Measurements from ENCODE around the gene FHIT.
A peak's percentile ranks its signal among the peaks of the same experiment; 100 is the strongest.

The FHIT gene

DNA sequence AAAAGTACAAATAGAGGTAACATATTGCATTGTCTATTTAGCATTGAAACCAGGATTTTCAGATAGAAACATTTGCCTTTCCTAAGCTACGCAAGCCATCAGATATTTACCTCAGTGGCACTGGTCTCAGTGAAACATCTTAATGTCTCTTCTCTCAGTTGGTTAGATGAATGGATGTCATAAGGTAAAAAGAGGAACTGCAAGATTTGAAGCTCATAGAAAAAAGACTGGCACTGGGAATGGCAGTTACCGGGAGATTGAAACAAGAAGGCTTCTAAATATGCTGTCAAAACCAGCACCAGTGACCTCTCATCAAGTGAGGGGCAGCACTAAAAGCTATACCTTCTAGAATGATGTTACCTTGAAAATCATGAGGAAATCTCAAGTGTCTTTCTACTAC is 486.4 kb downstream of the FHIT start:
- no peak for DNase-seq (ENCODE audit: low read depth, low spot score)

DNA sequence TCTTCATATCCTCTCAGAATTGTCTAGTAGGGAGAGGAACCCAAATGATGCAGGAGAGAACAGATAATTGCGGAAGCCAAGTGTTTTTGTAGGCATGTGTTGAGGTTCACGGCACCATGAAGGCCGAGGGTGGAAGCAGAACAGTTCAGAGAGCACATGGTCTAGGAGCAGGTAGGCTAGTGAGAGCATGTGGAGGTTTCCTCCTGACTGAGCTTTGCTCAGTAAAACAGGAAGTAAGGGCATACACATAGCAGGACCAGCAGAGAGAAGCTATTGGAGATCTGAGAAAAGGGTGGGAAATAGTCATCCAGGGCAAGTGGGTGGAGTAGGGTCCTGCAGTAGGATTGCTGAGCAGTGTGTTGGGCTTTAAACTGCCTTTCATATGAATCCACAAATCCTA is 491.1 kb downstream of the FHIT start:
- DNase-seq (ENCODE audit: low read depth, low spot score), result no peak

DNA sequence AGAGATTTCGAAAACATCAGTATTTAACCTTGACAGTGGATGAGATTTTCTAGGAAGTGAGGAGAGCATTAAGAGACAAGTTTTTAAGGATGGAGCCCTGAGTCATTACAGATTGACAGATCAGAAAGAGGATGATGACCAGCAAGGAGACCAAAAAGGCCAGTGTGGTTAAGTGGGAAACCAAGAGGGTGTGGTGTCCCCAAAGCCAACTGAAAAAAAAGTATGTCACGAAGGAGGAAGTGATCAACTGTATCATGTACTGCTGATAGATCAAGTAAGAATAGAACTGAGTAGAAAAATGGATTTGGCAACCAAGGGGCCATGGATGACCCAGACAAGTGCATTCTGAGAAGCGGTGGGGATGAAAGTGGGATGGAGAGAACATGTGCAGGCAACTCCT is 491.8 kb downstream of the FHIT start:
- no peak for DNase-seq (ENCODE audit: low read depth, low spot score)

DNA sequence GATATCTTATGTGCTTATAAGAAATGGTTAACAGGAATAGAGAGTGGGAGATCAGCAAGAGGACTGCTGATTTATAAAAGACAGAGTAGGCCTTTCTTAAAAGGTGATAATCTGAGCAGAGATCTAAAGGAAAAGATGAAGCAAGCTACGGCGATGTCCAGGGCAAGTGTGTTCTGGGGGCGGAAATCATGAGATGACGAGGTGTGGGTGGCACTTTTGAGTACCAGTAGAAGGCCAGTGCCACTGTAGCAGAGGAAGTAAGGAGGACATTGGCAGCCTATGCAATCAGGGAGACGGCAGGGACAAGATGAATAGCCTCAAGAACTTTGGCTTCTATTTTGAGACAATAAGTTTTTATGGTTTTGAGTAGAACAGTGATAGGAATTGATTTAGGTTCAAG is 492.4 kb downstream of the FHIT start:
- DNase-seq (ENCODE audit: low read depth, low spot score), result no peak

DNA sequence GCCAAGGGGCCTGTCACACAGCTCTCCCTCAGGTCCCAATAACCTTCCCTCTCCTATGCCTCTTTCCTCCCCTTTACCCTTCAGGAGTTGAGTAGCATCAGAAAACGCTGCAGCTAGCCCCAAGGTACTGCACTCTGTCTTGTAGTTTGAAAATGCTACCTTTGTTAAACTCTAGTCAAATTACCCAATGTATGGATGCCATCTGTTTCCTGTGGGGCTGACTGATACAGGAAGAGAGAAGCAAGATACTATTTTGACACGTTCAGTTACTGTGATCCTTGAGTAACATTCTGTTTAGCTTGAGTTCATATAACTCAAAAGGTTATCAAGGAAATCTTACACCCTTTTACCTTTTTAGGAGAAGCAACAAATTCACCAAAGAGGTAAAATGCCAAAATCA is 493.1 kb downstream of the FHIT start:
- DNase-seq (ENCODE audit: low read depth, low spot score), result no peak

DNA sequence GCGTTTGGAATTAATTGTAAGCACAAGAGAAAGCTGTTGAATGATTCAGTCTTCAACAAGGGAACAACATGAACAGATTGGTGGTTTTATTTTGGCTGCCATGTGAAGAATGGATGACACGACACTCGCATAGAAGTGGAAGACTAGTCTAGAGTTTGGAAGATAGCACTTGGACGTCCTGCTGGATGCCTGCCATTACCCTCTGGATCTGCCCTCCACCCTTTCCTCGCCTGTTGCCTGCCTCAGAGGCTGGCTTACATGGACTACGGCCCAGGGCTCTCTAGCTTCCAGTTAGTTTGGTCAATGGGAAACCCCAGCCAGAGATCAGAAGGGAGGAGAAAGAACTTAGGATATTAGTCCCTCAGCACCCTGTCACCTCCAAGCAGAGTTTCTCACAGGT is 493.5 kb downstream of the FHIT start:
- DNase-seq (ENCODE audit: low read depth, low spot score), result no peak

DNA sequence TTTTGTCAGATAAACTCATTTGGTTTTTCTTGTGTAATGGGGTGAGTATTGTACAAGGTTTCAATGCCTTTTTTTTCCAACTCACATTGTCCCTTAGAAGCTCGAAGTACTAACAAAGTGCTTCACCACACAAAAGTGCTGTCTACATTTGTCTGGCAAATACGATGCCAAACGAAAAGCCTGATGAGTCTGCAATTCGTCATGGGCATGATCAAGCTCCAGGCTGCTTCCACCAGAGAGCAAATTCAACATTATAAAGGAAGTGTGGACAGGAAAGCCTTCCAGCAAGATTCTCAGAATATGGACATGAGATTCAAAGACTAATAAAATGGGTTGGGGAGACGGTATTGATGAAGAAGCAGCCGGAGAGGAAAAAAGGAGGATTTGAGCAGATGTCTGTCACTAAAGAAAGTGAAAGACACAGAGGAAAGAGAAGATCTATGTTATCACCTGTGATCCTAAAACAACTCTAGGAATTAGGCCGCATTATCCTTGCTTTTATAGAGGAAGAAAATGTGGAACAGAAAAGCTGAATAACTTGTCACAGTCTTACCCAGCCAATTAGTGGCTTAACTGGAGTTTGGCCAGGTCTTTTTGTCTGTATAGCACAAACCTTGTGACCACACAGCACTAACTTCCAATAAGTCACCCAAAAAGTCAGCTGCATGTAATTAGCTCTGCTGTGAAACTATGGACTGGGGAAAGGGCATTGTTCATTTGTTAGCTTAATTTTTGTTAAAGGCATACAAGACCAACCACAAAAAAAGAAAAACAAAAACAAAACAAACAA is 494.8 kb downstream of the FHIT start:
- DNase-seq (ENCODE audit: low read depth, low spot score), result no peak

DNA sequence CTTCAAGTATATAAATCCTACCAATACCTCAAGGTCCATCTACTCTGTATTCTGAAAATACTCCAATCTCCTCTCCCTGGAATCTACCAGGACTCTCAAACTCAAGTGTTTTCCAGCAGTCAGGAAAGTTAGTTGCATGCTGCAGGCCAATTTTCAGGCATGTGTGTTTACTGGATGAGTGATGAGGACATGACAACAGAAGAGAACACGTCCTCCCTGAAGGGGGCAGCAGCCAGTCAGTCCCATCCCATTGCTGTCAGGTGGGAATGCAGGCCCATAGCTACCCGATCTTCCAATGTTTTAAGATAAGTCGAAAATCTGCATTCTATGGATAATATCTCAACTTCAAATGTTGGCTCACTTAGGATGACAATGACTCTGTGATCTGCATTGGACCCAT is 496.2 kb downstream of the FHIT start:
- no peak for DNase-seq (ENCODE audit: low read depth, low spot score)

DNA sequence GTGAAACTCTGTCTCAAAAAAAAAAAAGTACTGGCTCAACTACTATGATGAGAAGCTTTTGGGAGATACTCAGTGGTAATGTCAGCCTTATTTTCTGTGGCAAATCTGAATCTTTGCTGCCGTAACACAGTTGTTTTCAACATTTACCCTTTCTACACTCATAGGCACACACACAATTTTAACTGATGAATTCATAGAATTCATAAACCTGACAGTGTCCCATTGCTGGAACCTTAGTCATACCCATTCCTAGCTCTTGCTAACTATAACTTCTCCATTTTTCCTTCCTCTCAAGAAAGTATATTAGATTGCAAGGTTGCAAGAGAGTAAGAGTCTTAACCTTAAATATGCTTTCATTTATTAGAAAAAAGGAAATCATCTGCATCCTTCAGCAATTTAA is 496.6 kb downstream of the FHIT start:
- DNase-seq (ENCODE audit: low read depth, low spot score), result no peak

DNA sequence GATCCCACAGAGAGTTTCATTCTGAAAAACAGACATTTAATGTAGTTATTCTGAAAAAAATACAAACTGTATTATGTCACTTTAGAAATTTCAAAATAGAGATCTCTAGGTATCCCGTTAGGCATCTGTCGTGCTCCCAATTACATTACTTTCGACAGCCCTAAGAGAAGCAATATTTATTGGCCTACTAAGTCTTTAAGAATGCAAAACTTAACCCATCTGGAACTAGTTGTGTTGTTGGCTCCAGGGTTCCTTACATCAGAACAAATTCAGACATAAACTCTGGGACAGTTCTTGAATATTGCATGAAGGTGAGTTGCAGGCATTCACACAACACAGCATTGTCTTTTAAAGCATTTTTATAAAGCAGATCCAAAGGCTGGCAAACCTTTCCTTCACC is 498.4 kb downstream of the FHIT start:
- no peak for DNase-seq (ENCODE audit: low read depth, low spot score)

DNA sequence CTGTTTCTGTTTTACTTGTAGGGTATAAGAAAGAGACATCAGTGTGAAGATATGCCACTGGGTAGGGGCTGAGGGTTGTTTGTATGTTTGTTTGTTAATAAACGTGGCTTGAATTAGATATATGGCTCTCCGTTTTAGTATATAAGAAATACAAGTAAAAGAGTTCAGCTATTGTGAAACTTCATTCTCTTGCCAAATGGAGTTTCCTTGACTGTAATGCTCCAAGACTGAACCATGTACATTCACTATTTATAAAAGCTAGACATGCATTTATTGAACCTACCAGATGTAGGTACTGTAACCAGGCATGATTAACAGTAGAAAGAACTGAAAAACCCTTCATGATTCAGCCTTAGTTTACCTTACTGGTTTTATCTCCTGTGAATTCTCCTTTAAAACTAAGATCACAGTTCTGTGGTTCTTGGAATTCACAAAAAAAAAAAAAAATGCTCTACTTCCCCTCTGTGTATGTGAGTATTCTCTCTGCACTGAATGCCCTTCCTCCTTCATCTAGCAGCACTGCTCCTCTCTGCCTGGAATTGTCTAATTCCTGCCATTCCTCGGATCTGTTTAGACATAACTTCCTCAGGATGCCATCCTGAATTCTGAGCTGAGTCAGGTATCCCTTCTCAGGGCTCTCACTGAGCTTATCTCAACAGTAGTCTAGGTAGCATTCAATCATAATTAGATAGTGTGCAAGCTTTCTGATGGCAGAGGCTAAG is 504.4 kb downstream of the FHIT start:
- DNase-seq (ENCODE audit: low read depth, low spot score), result no peak

DNA sequence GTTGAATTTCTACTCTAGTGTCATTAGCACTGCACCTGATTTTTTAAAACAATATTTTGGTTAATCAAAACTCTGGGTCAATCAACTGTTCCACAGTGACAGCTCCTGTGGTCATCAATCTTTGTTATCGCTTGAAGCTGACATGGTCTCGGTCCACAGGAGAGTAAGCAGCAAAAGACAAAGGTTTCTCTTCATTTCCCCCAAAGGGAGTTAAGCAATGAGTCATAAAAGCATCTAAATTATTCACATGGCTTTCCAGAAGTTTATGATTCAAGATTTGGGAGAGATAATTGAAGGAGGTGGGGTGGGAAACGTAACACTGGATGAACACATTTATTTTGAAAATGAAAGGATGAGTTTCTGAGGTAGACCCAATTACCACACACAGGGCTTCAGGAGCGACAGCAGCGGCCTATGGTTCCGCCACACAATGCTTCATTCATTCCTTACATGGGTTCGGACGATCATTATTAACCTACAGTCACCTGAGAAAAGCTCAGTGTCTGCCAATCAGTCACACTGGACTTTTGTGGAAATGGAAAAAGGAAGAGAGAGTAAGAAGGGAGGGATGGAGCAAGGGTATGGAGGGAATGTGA is 505.1 kb downstream of the FHIT start:
- no peak for DNase-seq (ENCODE audit: low read depth, low spot score)

DNA sequence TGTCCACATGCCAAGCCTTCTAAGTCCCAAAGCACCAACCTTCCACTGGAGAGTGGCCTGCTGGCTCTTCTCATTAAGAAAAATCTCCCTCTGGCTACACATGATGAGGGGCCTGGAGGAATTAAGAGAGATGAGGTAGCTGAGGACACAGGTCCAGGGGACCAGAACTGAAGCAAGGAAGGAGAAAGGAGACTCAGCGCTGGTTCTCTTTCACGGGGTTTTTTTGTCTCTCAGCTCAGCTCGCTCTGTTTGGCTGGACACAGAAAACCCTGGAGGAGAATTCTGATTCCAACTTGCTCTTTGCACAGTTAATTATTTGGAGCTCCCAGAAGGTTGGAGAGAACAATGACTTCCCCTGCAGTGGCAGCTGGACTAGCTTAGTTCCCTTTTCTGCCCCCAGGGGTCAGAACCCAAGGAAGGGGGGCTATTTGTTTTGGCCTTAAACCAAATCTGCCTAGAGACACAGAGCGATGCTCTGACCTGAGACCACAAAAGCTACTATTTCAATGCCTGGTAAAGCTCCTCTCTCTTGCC is 507.6 kb downstream of the FHIT start:
- DNase-seq (ENCODE audit: low read depth, low spot score), result peak; percentile 67

DNA sequence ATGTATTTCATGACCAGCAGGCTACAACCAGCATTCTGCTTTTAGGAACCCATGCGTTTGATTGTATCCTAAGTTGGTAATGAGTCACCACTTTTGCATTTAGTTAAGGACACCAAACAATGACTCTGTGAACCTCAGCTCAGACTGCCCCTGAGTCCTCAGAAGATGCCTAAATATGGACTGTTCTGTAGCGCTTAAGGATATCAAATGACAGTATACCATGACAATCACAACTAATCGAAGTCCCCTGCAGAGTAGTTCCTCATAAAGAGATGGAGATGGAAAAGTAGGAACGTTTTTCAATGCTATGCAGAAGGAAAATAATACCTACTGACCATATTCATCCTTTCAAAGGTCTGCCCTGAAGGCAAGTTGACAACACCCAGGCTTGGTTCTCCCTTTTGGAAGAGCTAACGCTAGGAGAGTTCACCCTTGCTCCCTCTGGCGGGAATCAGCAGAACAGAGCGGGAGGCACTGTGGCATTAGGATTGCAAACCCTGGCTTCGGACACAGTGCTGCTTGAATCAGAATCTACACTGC is 508.6 kb downstream of the FHIT start:
- peak; percentile 61 for DNase-seq (ENCODE audit: low read depth, low spot score)

DNA sequence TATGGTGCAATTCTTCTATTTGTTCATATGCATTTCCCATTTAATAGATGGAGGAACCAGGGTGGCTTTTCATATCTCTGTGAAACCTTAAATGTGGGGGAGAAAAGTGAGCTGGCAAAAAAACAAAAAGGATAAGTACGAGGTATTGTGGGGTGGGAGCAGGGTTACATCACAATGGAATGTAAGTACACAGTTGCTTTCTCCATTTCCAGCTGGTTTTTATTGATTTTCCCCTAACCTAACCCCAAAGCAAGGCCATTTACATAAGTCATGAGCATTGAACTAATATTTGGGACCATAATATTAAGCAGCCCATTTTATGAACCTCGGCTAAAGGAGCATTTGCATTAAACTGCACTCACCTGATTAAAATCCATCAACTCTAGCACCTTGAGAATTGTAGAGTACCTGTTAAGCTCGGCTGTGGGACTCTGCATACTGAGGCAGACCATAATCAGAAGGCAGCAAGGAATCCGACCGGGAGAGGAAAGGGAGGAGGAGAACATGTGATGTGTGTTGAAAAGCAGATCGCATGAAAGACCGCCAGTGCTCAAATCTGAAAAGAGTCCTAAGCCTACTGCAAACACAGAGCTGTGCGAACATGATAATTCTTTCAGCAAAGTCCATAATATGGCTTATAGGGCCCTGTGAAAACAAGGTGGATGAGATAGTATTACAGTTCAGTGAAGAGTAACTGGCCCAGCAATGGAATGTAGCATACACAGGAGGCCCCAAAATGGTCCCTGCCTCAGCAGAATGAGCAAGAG is 513.4 kb downstream of the FHIT start:
- no peak for DNase-seq (ENCODE audit: low read depth, low spot score)

DNA sequence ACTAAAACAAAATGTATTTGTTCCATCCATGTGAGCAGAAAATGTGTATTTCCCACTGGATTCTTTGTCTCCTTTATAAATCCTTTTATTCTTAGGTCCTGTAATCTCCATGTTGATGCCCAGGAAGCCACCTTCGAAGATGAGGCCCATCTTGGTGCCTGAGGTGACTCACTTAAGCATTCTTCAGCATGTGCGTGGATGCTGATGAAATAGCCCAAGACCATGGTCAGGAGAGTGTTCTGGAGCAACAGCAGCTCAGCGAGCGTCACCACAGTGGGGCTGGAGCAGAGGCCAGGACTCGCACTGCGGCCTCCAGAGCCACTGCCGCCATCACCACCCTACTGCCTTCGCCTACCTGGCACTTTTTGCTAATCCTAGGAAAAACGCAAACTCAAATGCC is 520.9 kb downstream of the FHIT start:
- no peak for DNase-seq (ENCODE audit: low read depth, low spot score)

DNA sequence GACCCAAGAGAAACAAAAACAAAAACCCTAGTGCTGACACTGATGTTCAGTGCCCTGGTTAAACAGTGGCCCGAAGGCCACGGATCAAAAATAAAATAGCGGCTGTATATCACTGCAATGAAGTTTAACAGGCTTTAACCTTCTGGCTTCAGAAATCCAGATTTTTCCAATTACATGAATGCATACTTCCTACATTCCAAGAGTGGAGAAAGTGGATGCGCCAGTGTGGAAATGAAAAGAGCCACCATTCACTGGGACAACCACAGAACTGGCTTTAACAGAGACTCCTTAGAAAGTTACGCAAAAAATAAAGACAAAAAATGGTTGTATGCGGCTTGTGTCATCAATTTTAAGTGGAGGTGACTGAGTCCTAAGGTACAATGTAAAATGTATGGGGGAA is 522.2 kb downstream of the FHIT start:
- no peak for DNase-seq (ENCODE audit: low read depth, low spot score)

DNA sequence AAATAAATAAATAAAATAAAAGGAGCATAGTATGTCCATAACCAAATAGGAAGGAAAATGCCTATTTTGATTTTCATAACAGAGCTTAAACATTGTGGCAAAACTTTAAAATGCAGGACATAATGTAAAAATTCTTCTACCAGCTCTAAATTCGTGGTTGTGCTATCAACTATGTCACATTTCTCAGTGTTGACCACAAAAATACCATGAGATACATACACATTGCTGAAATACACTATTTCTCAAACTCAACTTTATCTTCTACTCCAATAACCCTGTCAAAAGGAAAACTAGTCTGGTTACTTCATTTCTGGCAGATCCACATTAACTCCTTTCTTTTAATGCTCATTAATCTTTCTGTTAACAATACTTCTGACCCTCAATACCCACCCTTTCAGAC is 523.2 kb downstream of the FHIT start:
- no peak for DNase-seq (ENCODE audit: low read depth, low spot score)

DNA sequence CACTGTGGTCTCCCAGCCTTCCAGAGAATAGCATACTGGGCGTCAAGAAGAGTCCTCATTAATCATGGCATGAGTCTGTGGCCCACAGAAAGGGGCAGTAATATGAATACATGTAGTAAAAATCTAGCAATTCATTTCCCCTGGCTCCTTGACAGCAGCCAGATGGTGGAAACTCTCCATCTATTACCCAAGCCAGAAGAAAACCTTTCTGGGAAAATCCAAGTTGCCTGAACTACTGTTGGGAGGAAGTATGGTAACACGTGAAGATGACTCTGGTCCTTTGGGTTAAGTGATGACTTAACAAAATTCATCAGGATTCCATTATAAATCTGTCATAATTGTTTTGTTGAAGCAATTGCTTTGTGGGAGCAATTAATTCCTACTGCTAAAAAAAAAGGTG is 530.5 kb downstream of the FHIT start:
- DNase-seq (ENCODE audit: low read depth, low spot score), result no peak

DNA sequence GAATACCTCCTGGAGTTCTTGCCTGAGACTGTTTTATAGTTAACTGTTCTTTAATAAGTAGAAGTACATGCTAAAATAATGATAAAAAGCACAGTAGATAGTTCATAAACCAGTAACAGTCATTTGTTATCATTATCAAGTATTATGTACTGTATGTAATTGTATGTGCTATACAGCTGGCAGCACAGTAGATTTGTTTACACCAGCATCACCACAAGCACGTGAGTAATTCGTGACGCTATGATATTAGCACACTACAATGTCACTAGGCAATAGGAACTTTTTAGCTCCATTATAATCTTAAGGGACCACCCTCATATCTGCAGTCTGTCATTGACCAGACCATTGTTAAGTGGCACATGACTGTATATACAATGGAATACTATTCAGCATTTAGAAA is 534.7 kb downstream of the FHIT start:
- DNase-seq (ENCODE audit: low read depth, low spot score), result no peak

DNA sequence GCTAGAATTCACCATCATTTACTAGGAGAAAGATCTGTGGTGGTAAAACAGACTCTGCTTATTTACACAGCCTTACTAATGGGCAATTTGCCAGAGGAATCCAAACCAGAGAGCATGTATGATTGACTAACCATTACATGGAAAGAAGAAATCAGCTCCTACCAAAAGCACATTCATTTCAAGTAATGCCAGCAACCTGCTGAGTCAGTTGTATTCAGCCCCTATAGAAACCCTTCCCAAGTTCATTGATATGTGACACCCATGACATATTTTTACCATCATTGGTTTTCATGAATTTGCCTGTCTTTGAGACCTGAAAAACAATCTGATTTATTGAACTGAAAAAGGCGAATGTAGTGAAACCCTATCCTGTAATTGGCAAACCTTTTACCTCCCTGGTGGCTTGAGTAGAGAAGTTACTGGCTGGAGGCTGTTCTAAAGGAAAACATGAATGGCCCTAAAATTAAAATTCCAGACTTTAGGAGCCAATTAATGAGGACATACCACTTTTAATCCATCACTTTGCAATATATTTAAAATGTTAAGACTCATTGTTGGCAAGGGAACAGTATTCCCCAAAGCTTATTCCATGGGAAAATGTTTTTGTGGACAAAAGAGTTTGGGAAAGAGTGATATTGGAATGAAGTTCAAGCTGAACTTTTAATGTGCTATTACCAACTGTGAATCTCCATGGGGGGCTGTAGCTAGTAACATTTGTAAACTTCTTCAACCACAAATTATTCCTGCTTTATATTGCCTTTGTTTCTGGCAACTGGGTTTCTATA is 542.9 kb downstream of the FHIT start:
- peak; percentile 79 for DNase-seq (ENCODE audit: low read depth, low spot score)
